GM23338 (cell line): ENCODE results near the gene ELFN2. TPM values are rescaled to one million over a fixed set of nuclear protein-coding genes. Genes with fewer than 3 reads are reported as not detected.

Source experiments
- ATAC-seq: fragments of 200-7000 bp; cut with Tn5 transposase; 3 replicates; pipeline ENCODE4 v1.9.1; 2020
- DNase-seq: peaks from one replicate; pipeline ENCODE4 v3.0.0-alpha.2; 2015; ENCODE audit warnings: low spot score
- H2AFZ ChIP-seq: fragments of 200-600 bp; sonication (generic); 2 replicates; pipeline ENCODE4 v1.8.0; 2016; ENCODE audit warnings: antibody characterized with exemption, mild to moderate bottlenecking, moderate library complexity
- H3F3A ChIP-seq: fragments of 200-600 bp; sonication (generic); replicated peaks from 2 replicates; pipeline ENCODE4 v1.8.0; 2017; ENCODE audit warnings: antibody characterized with exemption, mixed run types, low read depth
- H3K27ac ChIP-seq: fragments of 200-600 bp; sonication (generic); 2 replicates; pipeline ENCODE4 v1.6.1; 2016; ENCODE audit warnings: low read depth
- H3K27me3 ChIP-seq: fragments of 200-600 bp; sonication (generic); 2 replicates; pipeline ENCODE4 v1.8.0; 2016; ENCODE audit warnings: mild to moderate bottlenecking, mixed run types, moderate library complexity; ENCODE audit not compliant: insufficient read depth
- H3K36me3 ChIP-seq: fragments of 200-600 bp; sonication (generic); 2 replicates; pipeline ENCODE4 v1.8.0; 2016; ENCODE audit warnings: mild to moderate bottlenecking; ENCODE audit not compliant: insufficient read depth
- H3K4me1 ChIP-seq: fragments of 200-600 bp; sonication (generic); 2 replicates; pipeline ENCODE4 v1.8.0; 2016; ENCODE audit warnings: mild to moderate bottlenecking, moderate library complexity; ENCODE audit not compliant: insufficient read depth
- H3K4me2 ChIP-seq: fragments of 200-600 bp; sonication (generic); 2 replicates; pipeline ENCODE4 v1.7.1; 2017; ENCODE audit warnings: mixed run types
- H3K4me3 ChIP-seq: fragments of 200-600 bp; sonication (generic); 2 replicates; pipeline ENCODE4 v1.6.1; 2016; ENCODE audit warnings: mixed run types
- H3K79me2 ChIP-seq: fragments of 200-600 bp; sonication (generic); replicated peaks from 2 replicates; pipeline ENCODE4 v1.8.0; 2017; ENCODE audit warnings: mild to moderate bottlenecking; ENCODE audit not compliant: insufficient read depth
- H3K9me2 ChIP-seq: fragments of 200-600 bp; sonication (generic); 2 replicates; pipeline ENCODE4 v1.8.0; 2017; ENCODE audit not compliant: insufficient read depth
- H4K20me1 ChIP-seq: fragments of 200-600 bp; sonication (generic); replicated peaks from 2 replicates; pipeline ENCODE4 v1.8.0; 2017; ENCODE audit warnings: mild to moderate bottlenecking; ENCODE audit not compliant: insufficient read depth
- H3K27ac Mint-ChIP-seq: 2 replicates; pipeline ENCODE4 v1.8.0; 2020; ENCODE audit warnings: inconsistent platforms, mild to moderate bottlenecking, moderate library complexity, mixed read lengths
- H3K27me3 Mint-ChIP-seq: 3 replicates; pipeline ENCODE4 v1.8.0; 2022; ENCODE audit warnings: low read depth, mild to moderate bottlenecking, moderate library complexity, mixed read lengths, inconsistent platforms; ENCODE audit not compliant: insufficient read depth, poor library complexity
- H3K36me3 Mint-ChIP-seq: 3 replicates; pipeline ENCODE4 v1.8.0; 2021; ENCODE audit warnings: low read depth, mild to moderate bottlenecking, inconsistent platforms, moderate library complexity, mixed read lengths
- H3K4me1 Mint-ChIP-seq: 3 replicates; pipeline ENCODE4 v1.8.0; 2020; ENCODE audit warnings: mild to moderate bottlenecking, inconsistent platforms, mixed read lengths
- H3K4me3 Mint-ChIP-seq: 3 replicates; pipeline ENCODE4 v1.8.0; 2021; ENCODE audit warnings: moderate library complexity, mild to moderate bottlenecking, inconsistent platforms, mixed read lengths
- H3K9me3 Mint-ChIP-seq: 3 replicates; pipeline ENCODE4 v1.8.0; 2020; ENCODE audit warnings: moderate library complexity, mild to moderate bottlenecking, inconsistent platforms, mixed read lengths
- EZH2 ChIP-seq: fragments of 200-600 bp; sonication (generic); IDR thresholded peaks from one replicate; pipeline ENCODE4 v1.8.0; 2017; ENCODE audit warnings: antibody characterized with exemption, mild to moderate bottlenecking, low read depth; ENCODE audit not compliant: unreplicated experiment
- JUNB ChIP-seq: IDR thresholded peaks from one replicate; pipeline ENCODE4 v1.6.1; 2016; ENCODE audit warnings: antibody characterized with exemption; ENCODE audit not compliant: unreplicated experiment
- NANOG ChIP-seq: IDR thresholded peaks from 2 replicates; pipeline ENCODE4 v1.6.1; 2016; ENCODE audit warnings: antibody characterized with exemption, borderline replicate concordance
- REST ChIP-seq: IDR thresholded peaks from one replicate; pipeline ENCODE4 v1.6.1; 2018; ENCODE audit warnings: antibody characterized with exemption; ENCODE audit not compliant: unreplicated experiment
- STAT1 ChIP-seq: IDR thresholded peaks from one replicate; pipeline ENCODE4 v1.6.1; 2016; ENCODE audit warnings: antibody characterized with exemption; ENCODE audit not compliant: unreplicated experiment
- ZNF114 ChIP-seq: fragments of 250-450 bp; sonication (Bioruptor Pico); IDR thresholded peaks from 2 replicates; pipeline ENCODE4 v1.5.0; 2020; ENCODE audit warnings: mild to moderate bottlenecking, moderate library complexity
- ZNF331 ChIP-seq: fragments of 250-450 bp; sonication (Bioruptor Pico); IDR thresholded peaks from 2 replicates; pipeline ENCODE4 v1.5.0; 2020; ENCODE audit warnings: low read depth, mild to moderate bottlenecking, moderate library complexity
- polyA plus RNA-seq: library from polyadenylated mRNA; unstranded; fragments of >200 nt; fragmentation: Nextera tagmentation; extraction: Ambion mirVana; gene quantifications from 2 replicates; pipeline ENCODE4 v1.2.1, GENCODE V29; 2016
- total RNA-seq: library from RNA; depleted of rRNA; stranded (reverse); fragments of >200 nt; shearing (Covaris generic); gene quantifications from 2 replicates; pipeline ENCODE4 v1.2.3, GENCODE V29; 2014

Gene ELFN2
- total and polyA plus RNA-seq, 2 experiments from 2014 or later, result 0.18 to 0.35 TPM

GRCh38 chr22:37377927-37378326 is 49.4 kb downstream of the ELFN2 start:
- no peak overlapping the region for H3K27ac ChIP-seq
- DNase-seq, result no peak
- no peak for ATAC-seq
- no peak overlapping the region for H3K4me2 ChIP-seq
- Mint-ChIP-seq H3K4me3 (no peak overlapping the region), H3K4me1 (peaks cover 7% of the 10 kb centered on the region), H3K9me3 (no peaks in the 10 kb centered on the region), H3K27me3 (peaks cover 12% of the 10 kb centered on the region), H3K27ac (no peak overlapping the region), H3K36me3 (no peaks in the 10 kb centered on the region)
- no peak overlapping the region for H2AFZ ChIP-seq
- TF ChIP-seq REST, result no peak
- no peak for TF ChIP-seq ZNF331 (CRISPR knock-in tag)
- TF ChIP-seq NANOG, result no peak
- no peak overlapping the region for H3K4me3 ChIP-seq
- H3K27me3 ChIP-seq, result no peaks in the 10 kb centered on the region
- H4K20me1 ChIP-seq, result no peaks in the 10 kb centered on the region
- no peaks in the 10 kb centered on the region for H3K79me2 ChIP-seq
- H3K9me2 ChIP-seq, result no peaks in the 10 kb centered on the region
- no peaks in the 10 kb centered on the region for H3F3A ChIP-seq
- no peaks in the 10 kb centered on the region for H3K36me3 ChIP-seq
- H3K4me1 ChIP-seq, result no peaks in the 10 kb centered on the region

- Histone ChIP-seq H3K36me3 (no peaks in the 10 kb centered on the region), H4K20me1 (no peaks in the 10 kb centered on the region), H2AFZ (no peak overlapping the region), H3F3A (no peaks in the 10 kb centered on the region), H3K4me2 (no peak overlapping the region), H3K4me1 (no peaks in the 10 kb centered on the region), H3K27ac (no peak overlapping the region), H3K9me2 (no peaks in the 10 kb centered on the region), H3K4me3 (no peak overlapping the region), H3K79me2 (no peaks in the 10 kb centered on the region), H3K27me3 (no peaks in the 10 kb centered on the region)
- Mint-ChIP-seq H3K27ac (no peak overlapping the region), H3K36me3 (no peaks in the 10 kb centered on the region), H3K9me3 (no peaks in the 10 kb centered on the region), H3K4me3 (no peak overlapping the region), H3K4me1 (peaks cover 7% of the 10 kb centered on the region), H3K27me3 (peaks cover 11% of the 10 kb centered on the region)
- DNase-seq (no peak), ATAC-seq (no peak)
- no peak for TF ChIP-seq JUNB
These were observed 50.1 kb downstream of the ELFN2 start for GRCh38 chr22:37377138-37377537.

GRCh38 chr22:37376643-37377042 is 50.6 kb downstream of the ELFN2 start:
- ATAC-seq (no peak), DNase-seq (no peak)
- Histone ChIP-seq H3K79me2 (no peaks in the 10 kb centered on the region), H3K27ac (no peak overlapping the region), H3F3A (no peaks in the 10 kb centered on the region), H4K20me1 (no peaks in the 10 kb centered on the region), H3K4me3 (no peak overlapping the region), H3K4me2 (no peak overlapping the region), H3K36me3 (no peaks in the 10 kb centered on the region), H3K27me3 (no peaks in the 10 kb centered on the region), H3K9me2 (no peaks in the 10 kb centered on the region), H3K4me1 (no peaks in the 10 kb centered on the region), H2AFZ (no peak overlapping the region)
- no peak overlapping the region for H3K27ac Mint-ChIP-seq
- H3K4me1 Mint-ChIP-seq, result peaks cover 7% of the 10 kb centered on the region
- no peaks in the 10 kb centered on the region for H3K9me3 Mint-ChIP-seq
- peaks cover 8% of the 10 kb centered on the region for H3K27me3 Mint-ChIP-seq
- TF ChIP-seq EZH2 (no peak), JUNB (no peak), STAT1 (no peak), ZNF114 (no peak)
- no peaks in the 10 kb centered on the region for H3K36me3 Mint-ChIP-seq
- no peak overlapping the region for H3K4me3 Mint-ChIP-seq
